ENCODE results near the gene TNFRSF21.
"Not testable (repeated sequence)": the region's sequence is repeated elsewhere in the genome, so short reads cannot be mapped to it uniquely, and the experiment has no call there.

TNFRSF21 gene

DNA sequence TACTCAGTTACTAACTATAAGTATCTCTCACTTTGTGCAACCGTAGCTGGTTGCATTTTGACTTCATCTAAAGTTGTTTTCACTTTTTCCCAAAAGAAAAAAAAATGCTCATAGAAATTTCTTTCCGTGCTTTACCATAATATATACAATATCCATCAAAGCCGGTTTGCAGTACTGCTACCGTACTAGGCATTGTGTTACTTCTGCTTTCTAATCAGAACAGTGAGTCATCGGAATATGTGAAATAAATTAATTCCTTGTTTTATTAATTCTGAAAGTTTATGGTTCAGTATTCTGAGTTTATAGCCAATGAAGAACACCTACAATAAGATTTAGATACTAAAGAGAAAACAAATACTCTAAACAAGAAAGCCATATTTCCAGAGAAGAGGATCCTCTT lies 72.5 kb downstream of the TNFRSF21 start:
- no peak for DNase-seq (ENCODE audit: extremely low read depth, low read depth)
- TF ChIP-seq, protein P1, sequence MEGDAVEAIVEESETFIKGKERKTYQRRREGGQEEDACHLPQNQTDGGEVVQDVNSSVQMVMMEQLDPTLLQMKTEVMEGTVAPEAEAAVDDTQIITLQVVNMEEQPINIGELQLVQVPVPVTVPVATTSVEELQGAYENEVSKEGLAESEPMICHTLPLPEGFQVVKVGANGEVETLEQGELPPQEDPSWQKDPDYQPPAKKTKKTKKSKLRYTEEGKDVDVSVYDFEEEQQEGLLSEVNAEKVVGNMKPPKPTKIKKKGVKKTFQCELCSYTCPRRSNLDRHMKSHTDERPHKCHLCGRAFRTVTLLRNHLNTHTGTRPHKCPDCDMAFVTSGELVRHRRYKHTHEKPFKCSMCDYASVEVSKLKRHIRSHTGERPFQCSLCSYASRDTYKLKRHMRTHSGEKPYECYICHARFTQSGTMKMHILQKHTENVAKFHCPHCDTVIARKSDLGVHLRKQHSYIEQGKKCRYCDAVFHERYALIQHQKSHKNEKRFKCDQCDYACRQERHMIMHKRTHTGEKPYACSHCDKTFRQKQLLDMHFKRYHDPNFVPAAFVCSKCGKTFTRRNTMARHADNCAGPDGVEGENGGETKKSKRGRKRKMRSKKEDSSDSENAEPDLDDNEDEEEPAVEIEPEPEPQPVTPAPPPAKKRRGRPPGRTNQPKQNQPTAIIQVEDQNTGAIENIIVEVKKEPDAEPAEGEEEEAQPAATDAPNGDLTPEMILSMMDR (IDR thresholded peaks at IDR 0.05; ENCODE audit: low read depth, low read length), result no peak

DNA sequence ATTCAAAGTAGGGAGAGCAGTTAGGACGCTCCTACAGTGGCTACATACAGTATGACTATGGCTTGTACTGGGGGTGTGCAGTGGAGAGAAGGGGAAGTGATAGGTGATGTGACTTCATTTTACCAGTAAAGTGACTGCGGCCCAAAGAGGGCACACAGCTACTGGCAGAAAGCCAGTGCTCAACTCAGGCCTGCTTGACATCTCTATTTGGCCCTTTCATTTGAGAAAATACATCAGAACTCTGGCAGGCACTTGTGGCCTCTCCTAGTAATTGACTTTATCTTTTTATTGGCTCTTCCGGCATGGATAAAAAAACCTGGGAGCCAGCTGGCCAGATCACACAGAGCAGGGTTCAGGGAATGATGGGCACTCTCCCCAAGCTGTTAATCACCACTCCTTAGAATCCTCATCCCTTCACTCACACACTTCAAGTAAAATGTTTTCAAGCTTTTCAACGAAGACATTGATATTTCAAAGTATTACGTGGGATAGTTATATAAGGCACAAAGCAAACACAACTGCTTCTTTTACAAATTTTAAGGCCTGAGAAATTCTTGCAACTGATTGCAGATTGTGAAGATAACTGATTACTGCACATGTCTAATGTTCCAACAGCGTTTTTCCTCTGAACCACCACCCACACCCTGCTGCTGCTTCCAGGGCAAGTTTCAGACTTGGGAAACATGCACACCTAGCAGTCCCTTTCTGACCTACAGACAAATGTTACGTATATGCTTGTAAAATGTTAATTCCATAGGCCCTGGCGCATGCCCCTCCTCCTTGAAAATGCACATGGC lies 73.5 kb downstream of the TNFRSF21 start:
- TF ChIP-seq, protein P1 (IDR thresholded peaks at IDR 0.05; ENCODE audit: low read depth, low read length), result no peak
- no peak for DNase-seq (ENCODE audit: extremely low read depth, low read depth)

DNA sequence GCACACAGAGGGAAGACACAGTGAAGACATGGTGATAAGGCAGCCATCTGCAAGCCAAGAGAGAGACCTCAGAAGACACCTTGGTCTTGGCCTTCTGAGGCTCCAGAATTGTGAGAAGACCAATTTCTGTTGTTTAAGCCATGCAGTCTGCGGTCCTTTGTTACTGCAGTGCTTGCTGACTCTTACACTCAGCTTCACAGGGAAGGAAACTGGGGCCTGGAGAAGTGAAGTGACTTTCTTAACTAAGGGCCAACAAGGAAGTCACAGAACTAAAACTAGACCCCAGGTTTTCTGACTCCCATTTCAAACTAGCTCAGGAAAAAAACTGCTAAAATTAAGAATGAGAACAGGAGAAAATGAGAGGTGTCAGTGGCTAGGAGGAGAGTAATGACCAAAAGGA lies 74.3 kb downstream of the TNFRSF21 start:
- TF ChIP-seq, protein P1 (IDR thresholded peaks at IDR 0.05; ENCODE audit: low read depth, low read length), result no peak
- no peak for DNase-seq (ENCODE audit: extremely low read depth, low read depth)

DNA sequence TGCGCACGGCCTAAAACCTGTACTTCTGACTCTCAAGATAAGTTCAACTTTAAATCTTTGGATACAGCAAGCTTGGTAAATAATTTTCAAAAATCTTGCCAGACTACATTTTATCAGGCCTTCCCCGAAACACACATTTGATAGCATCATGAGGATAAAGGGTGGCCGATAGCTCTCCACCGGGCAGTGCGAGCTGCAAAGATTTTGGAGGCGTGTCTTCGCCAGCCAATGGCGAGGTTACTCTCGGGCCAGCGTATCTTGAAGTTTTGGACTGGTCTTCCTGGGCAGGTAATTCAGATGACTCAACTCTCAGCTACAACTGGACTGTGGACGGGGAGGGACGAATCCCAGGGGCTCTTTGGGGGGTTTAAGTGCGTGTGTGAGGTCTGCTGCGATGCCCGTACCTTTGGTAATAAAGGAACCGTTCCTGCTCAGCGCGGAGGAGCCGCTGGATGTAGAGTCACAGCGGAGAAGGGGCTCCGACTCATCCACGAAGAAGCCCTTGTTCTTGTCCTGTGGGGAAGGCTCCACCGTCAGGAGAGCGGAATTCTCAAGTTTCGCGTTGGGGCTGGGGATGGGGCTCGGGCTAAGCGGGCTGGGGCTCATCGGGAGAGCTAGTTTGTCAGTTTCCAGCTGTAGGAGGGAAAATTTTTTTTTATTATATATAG lies 75.3 kb downstream of the TNFRSF21 start:
- DNase-seq (ENCODE audit: extremely low read depth, low read depth), result no peak
- TF ChIP-seq, protein P1 (IDR thresholded peaks at IDR 0.05; ENCODE audit: low read depth, low read length), result no peak

DNA sequence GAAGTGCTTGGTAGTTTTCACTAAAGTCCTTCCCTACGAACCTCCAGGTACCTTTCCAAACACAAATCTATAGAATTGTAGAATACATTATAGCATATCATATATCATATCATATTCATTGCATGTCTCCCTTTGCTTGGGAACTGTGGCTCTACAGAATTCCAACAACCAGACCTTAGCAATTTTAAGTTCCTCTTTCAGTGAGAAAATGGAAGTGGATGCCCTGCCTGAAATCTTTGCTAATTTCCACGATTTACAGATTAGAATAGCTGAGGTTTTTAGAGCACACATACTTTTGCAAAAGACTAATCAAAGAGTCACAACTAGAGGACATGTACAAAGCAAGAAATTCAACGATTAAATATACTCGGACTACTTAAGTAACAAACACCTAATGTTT lies 78.6 kb downstream of the TNFRSF21 start:
- TF ChIP-seq, protein P1 (IDR thresholded peaks at IDR 0.05; ENCODE audit: low read depth, low read length), result no peak
- no peak for DNase-seq (ENCODE audit: extremely low read depth, low read depth)

DNA sequence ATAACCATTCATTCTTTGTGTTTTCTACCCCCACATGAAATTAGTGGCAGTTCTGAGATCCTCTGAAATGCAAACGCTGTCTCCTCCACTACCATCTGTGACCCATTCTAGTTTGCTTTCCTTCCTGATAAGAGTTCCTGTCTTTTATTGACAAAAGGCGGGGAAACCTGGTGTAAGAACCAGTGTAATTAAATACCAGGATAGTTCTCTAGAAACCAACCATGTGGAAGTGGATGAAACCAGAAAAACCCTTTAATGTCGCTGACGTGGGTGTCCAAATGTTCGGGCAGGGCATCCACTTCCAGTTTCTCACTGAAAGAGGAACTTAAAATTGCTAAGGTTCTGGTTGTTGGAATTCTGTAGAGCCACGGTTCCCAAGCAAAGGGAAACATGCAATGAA lies 79.1 kb downstream of the TNFRSF21 start:
- TF ChIP-seq, protein P1 (IDR thresholded peaks at IDR 0.05; ENCODE audit: low read depth, low read length), result no peak
- no peak for DNase-seq (ENCODE audit: extremely low read depth, low read depth)

DNA sequence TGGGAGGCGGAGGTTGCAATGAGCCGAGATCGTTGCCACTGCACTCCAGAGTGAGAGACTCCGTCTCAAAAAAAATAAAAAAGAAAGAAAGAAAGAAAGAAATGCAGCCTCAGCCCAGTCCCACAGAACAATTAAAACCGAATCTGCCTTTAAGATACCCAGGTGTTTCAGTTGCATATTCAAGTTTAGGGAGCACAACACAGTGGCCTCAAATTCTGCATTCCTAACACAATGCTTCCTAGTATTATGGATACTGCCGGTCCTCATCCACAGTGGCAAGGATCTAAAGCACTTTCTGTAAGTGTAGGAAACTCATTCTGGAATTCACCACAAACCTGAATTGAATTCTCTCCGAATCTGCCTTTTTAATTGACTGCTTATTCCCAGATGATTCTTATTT lies 80.5 kb downstream of the TNFRSF21 start:
- TF ChIP-seq, protein P1 (IDR thresholded peaks at IDR 0.05; ENCODE audit: low read depth, low read length), result no peak
- no peak for DNase-seq (ENCODE audit: extremely low read depth, low read depth)

DNA sequence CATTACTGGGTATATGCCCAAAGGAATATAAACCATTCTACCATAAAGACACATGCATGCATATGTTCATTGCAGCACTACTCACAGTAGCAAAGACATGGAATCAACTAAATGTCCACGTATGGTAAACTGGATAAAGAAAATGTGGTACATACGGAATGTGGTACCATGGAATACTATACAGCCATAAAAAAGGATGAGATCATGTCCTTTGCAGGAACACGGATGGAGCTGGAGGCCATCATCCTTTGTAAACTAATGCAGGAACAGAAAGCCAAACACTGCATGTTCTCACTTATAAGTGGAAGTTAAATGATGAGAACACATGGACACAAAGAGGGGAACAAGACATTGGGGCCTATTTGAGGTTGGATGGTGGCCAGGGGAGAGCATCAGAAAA lies 81.6 kb downstream of the TNFRSF21 start:
- DNase-seq (ENCODE audit: extremely low read depth, low read depth), result not testable (repeated sequence)

DNA sequence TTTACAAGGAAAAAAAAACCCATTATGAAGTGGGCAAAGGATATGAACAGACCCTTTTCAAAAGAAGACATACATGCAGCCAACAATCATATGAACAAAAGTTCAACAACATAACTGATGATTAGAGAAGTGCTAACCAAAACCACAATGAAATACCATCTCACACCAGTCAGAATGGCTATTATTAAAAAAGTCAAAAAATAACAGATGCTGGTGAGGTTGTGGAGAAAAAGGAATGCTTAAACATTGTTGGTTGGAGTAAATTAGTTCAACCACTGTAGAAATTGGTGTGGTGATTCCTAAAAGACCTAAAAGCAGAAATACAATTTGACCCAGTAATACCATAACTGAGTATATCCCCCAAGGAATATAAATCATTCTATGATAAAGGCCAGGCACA lies 86.5 kb downstream of the TNFRSF21 start:
- DNase-seq (ENCODE audit: extremely low read depth, low read depth), result not testable (repeated sequence)

All from AG09319 (cell line).